Omental fat pad (tissue), 4 donors: Measurements from ENCODE around the gene RAB30. TPM values are rescaled to one million over a fixed set of nuclear protein-coding genes. Genes with fewer than 3 reads are reported as not detected.

ENCODE experiments used
- ATAC-seq: fragments of 150-250 bp; one replicate; pipeline ENCODE4 v1.9.1; 2016; ENCODE audit warnings: mild to moderate bottlenecking, moderate library complexity; ENCODE audit not compliant: low FRiP score
- DNase-seq: peaks from one replicate; pipeline ENCODE4 v3.0.0-alpha.2; 2019; ENCODE audit warnings: low spot score
- total RNA-seq, 4 donors: library from RNA; depleted of rRNA; stranded (reverse); fragments of >200 nt; gene quantifications; one replicate each; pipeline ENCODE4 v1.1.0, GENCODE V29; 2016
- TF ChIP-seq, protein P1 (sequence below), 3 donors: fragments of 450-650 bp; IDR thresholded peaks; one replicate each; pipeline ENCODE4 v1.5.1; 2016 to 2017; ENCODE audit warnings: antibody characterized with exemption in 3 of 3, mild to moderate bottlenecking in 3 of 3, moderate library complexity in 2 of 3

Gene RAB30
- total RNA-seq, 4 donors from 2014 or later = 14.8 to 37.9 (median 23.5) TPM

GRCh38 chr11:82995235-82995634 is 76.5 kb downstream of the RAB30 start:
- ATAC-seq = no peak
- TF ChIP-seq, protein P1, sequence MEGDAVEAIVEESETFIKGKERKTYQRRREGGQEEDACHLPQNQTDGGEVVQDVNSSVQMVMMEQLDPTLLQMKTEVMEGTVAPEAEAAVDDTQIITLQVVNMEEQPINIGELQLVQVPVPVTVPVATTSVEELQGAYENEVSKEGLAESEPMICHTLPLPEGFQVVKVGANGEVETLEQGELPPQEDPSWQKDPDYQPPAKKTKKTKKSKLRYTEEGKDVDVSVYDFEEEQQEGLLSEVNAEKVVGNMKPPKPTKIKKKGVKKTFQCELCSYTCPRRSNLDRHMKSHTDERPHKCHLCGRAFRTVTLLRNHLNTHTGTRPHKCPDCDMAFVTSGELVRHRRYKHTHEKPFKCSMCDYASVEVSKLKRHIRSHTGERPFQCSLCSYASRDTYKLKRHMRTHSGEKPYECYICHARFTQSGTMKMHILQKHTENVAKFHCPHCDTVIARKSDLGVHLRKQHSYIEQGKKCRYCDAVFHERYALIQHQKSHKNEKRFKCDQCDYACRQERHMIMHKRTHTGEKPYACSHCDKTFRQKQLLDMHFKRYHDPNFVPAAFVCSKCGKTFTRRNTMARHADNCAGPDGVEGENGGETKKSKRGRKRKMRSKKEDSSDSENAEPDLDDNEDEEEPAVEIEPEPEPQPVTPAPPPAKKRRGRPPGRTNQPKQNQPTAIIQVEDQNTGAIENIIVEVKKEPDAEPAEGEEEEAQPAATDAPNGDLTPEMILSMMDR (IDR thresholded peaks at IDR 0.05) = no peak
- no peak for DNase-seq

GRCh38 chr11:82994604-82995230 is 77.0 kb downstream of the RAB30 start:
- TF ChIP-seq, protein P1 (IDR thresholded peaks at IDR 0.05) = no peak
- DNase-seq (no peak), ATAC-seq (no peak)

- TF ChIP-seq, protein P1 (IDR thresholded peaks at IDR 0.05) = no peak
- ATAC-seq = no peak
- no peak for DNase-seq
Measured at GRCh38 chr11:82992223-82992622, 79.5 kb downstream of the RAB30 start.

- ATAC-seq (no peak), DNase-seq (no peak)
- TF ChIP-seq, protein P1 (IDR thresholded peaks at IDR 0.05) = no peak
Measured at GRCh38 chr11:82989628-82990404, 81.9 kb downstream of the RAB30 start.

DNA sequence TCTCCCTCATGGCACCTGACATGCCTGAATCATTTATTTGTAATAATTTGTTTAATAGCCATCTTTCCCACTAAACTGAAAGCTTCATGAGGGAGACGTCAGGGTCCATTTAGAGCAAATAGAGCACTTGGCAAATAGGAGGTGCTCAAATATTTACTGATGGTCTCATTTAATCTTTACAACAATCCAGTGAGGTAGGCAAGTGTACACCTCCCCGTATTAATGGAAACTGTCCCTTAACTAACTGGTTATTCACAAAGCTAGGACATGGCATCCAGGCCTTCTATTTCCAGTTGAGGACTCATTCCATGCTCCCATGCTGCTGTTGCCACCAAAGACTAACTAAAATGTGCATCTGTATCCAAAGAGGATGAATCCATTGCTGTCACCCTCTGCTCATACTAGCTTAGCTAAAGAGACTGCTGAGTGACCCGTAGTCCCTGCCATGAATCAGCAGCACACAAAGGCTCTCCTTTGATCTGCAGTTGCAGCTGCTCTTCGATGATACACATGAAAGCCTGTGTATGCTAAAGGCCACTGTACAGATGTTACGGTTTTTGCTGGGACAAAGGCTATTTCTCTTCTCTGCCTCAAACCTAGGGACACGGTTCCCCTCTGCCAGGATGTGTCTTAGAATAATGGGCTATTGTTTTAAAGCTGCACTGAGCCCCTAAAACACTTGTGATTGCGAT is 82.6 kb downstream of the RAB30 start:
- TF ChIP-seq, protein P1 (IDR thresholded peaks at IDR 0.05) = no peak
- DNase-seq (no peak), ATAC-seq (no peak)

GRCh38 chr11:82987997-82988396 is 83.7 kb downstream of the RAB30 start:
- DNase-seq (no peak), ATAC-seq (no peak)
- TF ChIP-seq, protein P1 (IDR thresholded peaks at IDR 0.05) = no peak
